Mammary epithelial cell (primary cell): ENCODE data around the gene TMEM255B.

ENCODE experiments used
- EZH2 ChIP-seq: IDR thresholded peaks from 2 replicates; pipeline ENCODE4 v1.6.1; 2012; ENCODE audit warnings: low read length, inconsistent platforms, borderline replicate concordance
- TF ChIP-seq, protein P1 (sequence below), 2 donors: IDR thresholded peaks in 1 of 2; conservative IDR thresholded peaks in 1 of 2; 2 replicates each; pipeline ENCODE4 v1.5.1; 2011 to 2012; ENCODE audit warnings: inconsistent platforms in 2 of 2, low read length in 2 of 2, mild to moderate bottlenecking in 2 of 2, control low read depth in 1 of 2, low read depth in 1 of 2; ENCODE audit not compliant: insufficient read depth in 1 of 2; ENCODE audit errors: extremely low read depth in 1 of 2

DNA sequence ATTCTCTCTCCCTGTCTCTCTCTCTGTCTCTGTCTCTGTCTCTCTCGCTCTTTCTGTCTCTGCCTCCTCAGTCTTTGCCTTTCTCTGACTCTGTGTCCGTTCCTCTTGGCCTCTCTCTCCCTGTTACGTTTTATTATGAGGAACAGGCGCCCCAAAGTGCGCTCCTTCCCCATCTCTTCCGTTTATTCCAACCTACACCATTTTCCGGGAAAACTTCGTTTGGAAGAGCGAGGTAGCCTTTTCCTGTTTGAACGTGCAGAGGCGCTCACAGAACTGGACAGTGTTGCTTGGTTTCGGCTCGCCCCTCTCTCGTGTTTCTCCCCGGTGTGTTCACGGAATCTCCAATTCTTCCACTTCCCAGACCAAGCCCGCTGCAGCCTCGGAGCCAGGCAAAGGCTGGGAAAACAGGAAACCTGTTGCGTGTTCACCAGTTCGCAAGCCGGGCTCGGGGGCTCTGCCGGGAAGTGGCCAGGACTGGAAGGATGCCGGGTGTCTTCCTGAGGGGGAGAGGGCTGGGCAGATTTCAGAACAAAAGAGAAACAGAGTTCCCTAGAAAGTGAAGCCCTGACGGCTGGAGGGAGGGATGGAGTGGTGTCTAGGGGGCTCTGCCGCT, 605 bp downstream of the TMEM255B start:
- TF ChIP-seq, protein P1, sequence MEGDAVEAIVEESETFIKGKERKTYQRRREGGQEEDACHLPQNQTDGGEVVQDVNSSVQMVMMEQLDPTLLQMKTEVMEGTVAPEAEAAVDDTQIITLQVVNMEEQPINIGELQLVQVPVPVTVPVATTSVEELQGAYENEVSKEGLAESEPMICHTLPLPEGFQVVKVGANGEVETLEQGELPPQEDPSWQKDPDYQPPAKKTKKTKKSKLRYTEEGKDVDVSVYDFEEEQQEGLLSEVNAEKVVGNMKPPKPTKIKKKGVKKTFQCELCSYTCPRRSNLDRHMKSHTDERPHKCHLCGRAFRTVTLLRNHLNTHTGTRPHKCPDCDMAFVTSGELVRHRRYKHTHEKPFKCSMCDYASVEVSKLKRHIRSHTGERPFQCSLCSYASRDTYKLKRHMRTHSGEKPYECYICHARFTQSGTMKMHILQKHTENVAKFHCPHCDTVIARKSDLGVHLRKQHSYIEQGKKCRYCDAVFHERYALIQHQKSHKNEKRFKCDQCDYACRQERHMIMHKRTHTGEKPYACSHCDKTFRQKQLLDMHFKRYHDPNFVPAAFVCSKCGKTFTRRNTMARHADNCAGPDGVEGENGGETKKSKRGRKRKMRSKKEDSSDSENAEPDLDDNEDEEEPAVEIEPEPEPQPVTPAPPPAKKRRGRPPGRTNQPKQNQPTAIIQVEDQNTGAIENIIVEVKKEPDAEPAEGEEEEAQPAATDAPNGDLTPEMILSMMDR (conservative IDR thresholded peaks at IDR 0.05 in 1 of 2, IDR thresholded peaks at IDR 0.05 in 1 of 2; ENCODE audit: extremely low read depth in 1 of 2, insufficient read depth in 1 of 2, low read depth in 1 of 2, low read length in 2 of 2), result no peak
- no peak for TF ChIP-seq EZH2
